GM19043 (cell line): ENCODE measurements around the gene SRSF6.
"Not testable (repeated sequence)": the region's sequence is repeated elsewhere in the genome, so short reads cannot be mapped to it uniquely, and the experiment has no call there.

Experiments used
- ATAC-seq: cut with Tn5 transposase; IDR thresholded peaks from one replicate; pipeline ENCODE4 v1.9.1; 2021; ENCODE audit warnings: low read depth; ENCODE audit not compliant: unreplicated experiment

SRSF6 gene

GRCh38 chr20:43472671-43473380, 15.1 kb downstream of the SRSF6 start:
- no peak for ATAC-seq

GRCh38 chr20:43473381-43473704, 15.6 kb downstream of the SRSF6 start:
- ATAC-seq, result no peak

GRCh38 chr20:43477193-43477592, 19.5 kb downstream of the SRSF6 start:
- no peak for ATAC-seq

GRCh38 chr20:43477619-43478018, 19.9 kb downstream of the SRSF6 start:
- ATAC-seq, result no peak

- ATAC-seq, result no peak
Observed at GRCh38 chr20:43490038-43490437, 32.3 kb downstream of the SRSF6 start.

- peak; percentile 63 for ATAC-seq
Observed at GRCh38 chr20:43492101-43492500, 34.4 kb downstream of the SRSF6 start.

- no peak for ATAC-seq
Observed at GRCh38 chr20:43495388-43495787, 37.7 kb downstream of the SRSF6 start.

GRCh38 chr20:43502021-43502420, 44.3 kb downstream of the SRSF6 start:
- not testable (repeated sequence) for ATAC-seq

- ATAC-seq, result no peak
Observed at GRCh38 chr20:43506238-43506637, 48.5 kb downstream of the SRSF6 start.

GRCh38 chr20:43507150-43508080, 49.7 kb downstream of the SRSF6 start, which contains the start of gene L3MBTL1:
Gene L3MBTL1, plus strand, starts transcription at chr20:43507697. Its CDS starts 5,807 bp downstream, at chr20:43513504.
- no peak for ATAC-seq

- no peak for ATAC-seq
Observed at GRCh38 chr20:43508106-43508505, 50.4 kb downstream of the SRSF6 start.

GRCh38 chr20:43508604-43509040, 50.9 kb downstream of the SRSF6 start:
- ATAC-seq, result no peak

GRCh38 chr20:43511879-43512278, 54.2 kb downstream of the SRSF6 start:
- ATAC-seq, result no peak

GRCh38 chr20:43513372-43513930, 55.8 kb downstream of the SRSF6 start:
- ATAC-seq, result no peak
